ENCODE results near the gene CDCA7L. TPM values are rescaled to one million over a fixed set of nuclear protein-coding genes. Genes with fewer than 3 reads are reported as not detected.

Gene CDCA7L
- total RNA-seq, 1 donor from 2014 or later, result 15.2 TPM

DNA sequence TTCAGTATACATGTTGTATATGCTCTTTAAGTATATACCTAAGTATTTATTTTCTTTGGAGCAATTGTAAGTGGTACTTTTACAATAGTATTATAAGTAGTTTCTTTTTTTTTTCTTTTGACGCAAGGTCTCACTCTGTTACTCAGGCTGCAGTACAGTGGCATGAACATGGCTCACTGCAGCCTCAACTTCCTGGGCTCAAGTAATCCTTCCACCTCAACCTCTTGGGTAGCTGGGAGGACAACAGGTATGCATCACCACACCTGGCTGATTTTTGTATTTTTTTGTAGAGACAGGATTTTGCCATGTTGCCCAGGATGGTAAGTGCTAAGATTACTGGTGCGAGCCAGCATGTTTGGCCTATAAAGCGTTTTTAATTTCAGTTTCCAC lies 13.7 kb upstream of the CDCA7L start:
- FAIRE-seq (no peak), DNase-seq (ENCODE audit: low read depth) (no peak)
- H3K27ac ChIP-seq (ENCODE audit: low read depth, low read length), result no peak overlapping the region
- H3K79me2 ChIP-seq (ENCODE audit: insufficient read depth, low read length), result no peaks in the 10 kb centered on the region
- no peak overlapping the region for H3K4me3 ChIP-seq (ENCODE audit: insufficient read depth, low read depth, low read length)
- H3K4me3 Mint-ChIP-seq (ENCODE audit: unreplicated experiment), result no peak overlapping the region
- TF ChIP-seq CTCF (IDR thresholded peaks at IDR 0.05; ENCODE audit: insufficient read depth, low read depth, low read length), result no peak
- TF ChIP-seq EZH2 (IDR thresholded peaks at IDR 0.05; ENCODE audit: insufficient read depth, low read length), result no peak
- no peak overlapping the region for H2AFZ ChIP-seq (ENCODE audit: low read depth, low read length)
- peaks cover 10% of the 10 kb centered on the region for H3K4me1 ChIP-seq (ENCODE audit: insufficient read depth, low read length)
- H3K27me3 Mint-ChIP-seq (ENCODE audit: low read depth, unreplicated experiment), result peaks cover 5% of the 10 kb centered on the region
- no peaks in the 10 kb centered on the region for H3K36me3 Mint-ChIP-seq (ENCODE audit: low read depth, unreplicated experiment)
- no peaks in the 10 kb centered on the region for H3K9me3 ChIP-seq (ENCODE audit: insufficient read depth, low read depth, low read length)
- no peak overlapping the region for H3K27ac Mint-ChIP-seq (ENCODE audit: unreplicated experiment)
- H3K36me3 ChIP-seq (ENCODE audit: insufficient read depth, low read length), result no peaks in the 10 kb centered on the region
- H4K20me1 ChIP-seq (ENCODE audit: insufficient read depth, low read length), result no peaks in the 10 kb centered on the region
- H3K4me2 ChIP-seq (ENCODE audit: low read length), result no peak overlapping the region
- no peaks in the 10 kb centered on the region for H3K9me3 Mint-ChIP-seq (ENCODE audit: unreplicated experiment)
- H3K4me1 Mint-ChIP-seq (ENCODE audit: low read depth, unreplicated experiment), result peaks cover 14% of the 10 kb centered on the region
- H3K9ac ChIP-seq (ENCODE audit: low read length), result no peak overlapping the region
- no peaks in the 10 kb centered on the region for H3K27me3 ChIP-seq (ENCODE audit: insufficient read depth, low read length)

GRCh38 chr7:21953781-21954180 lies 8.1 kb upstream of the CDCA7L start:
- H3K27me3 Mint-ChIP-seq (ENCODE audit: low read depth, unreplicated experiment), result peaks cover 10% of the 10 kb centered on the region
- no peak overlapping the region for H3K27ac Mint-ChIP-seq (ENCODE audit: unreplicated experiment)
- DNase-seq (ENCODE audit: low read depth), result no peak
- H3K4me3 Mint-ChIP-seq (ENCODE audit: unreplicated experiment), result no peak overlapping the region
- Histone ChIP-seq H3K27me3 (ENCODE audit: insufficient read depth, low read length) (peaks cover 1% of the 10 kb centered on the region), H3K4me2 (ENCODE audit: low read length) (no peak overlapping the region), H4K20me1 (ENCODE audit: insufficient read depth, low read length) (no peaks in the 10 kb centered on the region), H3K4me3 (ENCODE audit: insufficient read depth, low read depth, low read length) (no peak overlapping the region), H3K9ac (ENCODE audit: low read length) (no peak overlapping the region), H3K79me2 (ENCODE audit: insufficient read depth, low read length) (no peaks in the 10 kb centered on the region), H3K9me3 (ENCODE audit: insufficient read depth, low read depth, low read length) (no peaks in the 10 kb centered on the region), H3K36me3 (ENCODE audit: insufficient read depth, low read length) (no peaks in the 10 kb centered on the region), H3K27ac (ENCODE audit: low read depth, low read length) (no peak overlapping the region), H2AFZ (ENCODE audit: low read depth, low read length) (no peak overlapping the region), H3K4me1 (ENCODE audit: insufficient read depth, low read length) (no peaks in the 10 kb centered on the region)
- peaks cover 4% of the 10 kb centered on the region for H3K4me1 Mint-ChIP-seq (ENCODE audit: low read depth, unreplicated experiment)
- no peak for TF ChIP-seq EZH2 (IDR thresholded peaks at IDR 0.05; ENCODE audit: insufficient read depth, low read length)
- TF ChIP-seq CTCF (IDR thresholded peaks at IDR 0.05; ENCODE audit: insufficient read depth, low read depth, low read length), result no peak
- no peaks in the 10 kb centered on the region for H3K9me3 Mint-ChIP-seq (ENCODE audit: unreplicated experiment)
- no peak for FAIRE-seq
- H3K36me3 Mint-ChIP-seq (ENCODE audit: low read depth, unreplicated experiment), result no peaks in the 10 kb centered on the region

GRCh38 chr7:21948887-21949540 lies 3.3 kb upstream of the CDCA7L start:
- Histone ChIP-seq H3K36me3 (ENCODE audit: insufficient read depth, low read length) (no peaks in the 10 kb centered on the region), H4K20me1 (ENCODE audit: insufficient read depth, low read length) (no peaks in the 10 kb centered on the region), H3K4me2 (ENCODE audit: low read length) (no peak overlapping the region), H3K27ac (ENCODE audit: low read depth, low read length) (no peak overlapping the region), H3K79me2 (ENCODE audit: insufficient read depth, low read length) (no peaks in the 10 kb centered on the region), H3K27me3 (ENCODE audit: insufficient read depth, low read length) (peaks cover 2% of the 10 kb centered on the region), H3K4me3 (ENCODE audit: insufficient read depth, low read depth, low read length) (no peak overlapping the region), H3K9me3 (ENCODE audit: insufficient read depth, low read depth, low read length) (no peaks in the 10 kb centered on the region), H3K4me1 (ENCODE audit: insufficient read depth, low read length) (peaks cover 14% of the 10 kb centered on the region), H3K9ac (ENCODE audit: low read length) (no peak overlapping the region), H2AFZ (ENCODE audit: low read depth, low read length) (no peak overlapping the region)
- TF ChIP-seq EZH2 (IDR thresholded peaks at IDR 0.05; ENCODE audit: insufficient read depth, low read length) (no peak), CTCF (IDR thresholded peaks at IDR 0.05; ENCODE audit: insufficient read depth, low read depth, low read length) (no peak)
- no peak for FAIRE-seq
- peaks cover 7% of the 10 kb centered on the region for H3K4me1 Mint-ChIP-seq (ENCODE audit: low read depth, unreplicated experiment)
- no peak overlapping the region for H3K27ac Mint-ChIP-seq (ENCODE audit: unreplicated experiment)
- DNase-seq (ENCODE audit: low read depth), result no peak
- H3K9me3 Mint-ChIP-seq (ENCODE audit: unreplicated experiment), result no peaks in the 10 kb centered on the region
- H3K4me3 Mint-ChIP-seq (ENCODE audit: unreplicated experiment), result no peak overlapping the region
- no peaks in the 10 kb centered on the region for H3K36me3 Mint-ChIP-seq (ENCODE audit: low read depth, unreplicated experiment)
- H3K27me3 Mint-ChIP-seq (ENCODE audit: low read depth, unreplicated experiment), result peaks cover 7% of the 10 kb centered on the region

Measured in astrocyte (in vitro differentiated cells and primary cell).